GM13976 (cell line): ENCODE results near the gene LRRC31.

Source experiments
- DNase-seq: peaks from one replicate; pipeline ENCODE4 v3.0.0; 2012; ENCODE audit warnings: low spot score
- in situ Hi-C: fragments of 300-500 bp; cut with MboI; formaldehyde crosslinking; loops from one replicate; pipeline ENCODE4 v1.12.0; 2022; ENCODE audit warnings: low sequenced_read_pairs, mixed read lengths, inconsistent platforms; ENCODE audit not compliant: unreplicated experiment
- TF ChIP-seq, protein P1 (sequence below): IDR thresholded peaks from 2 replicates; pipeline ENCODE4 v1.5.1; 2012; ENCODE audit warnings: borderline replicate concordance, mild to moderate bottlenecking; ENCODE audit not compliant: insufficient read depth; ENCODE audit errors: extremely low read depth, missing control alignments, control extremely low read depth

The LRRC31 gene

GRCh38 chr3:169901453-169901852 is 31.7 kb upstream of the LRRC31 start:
- in situ Hi-C loops: no loop called here
- no peak for DNase-seq
- TF ChIP-seq, protein P1, sequence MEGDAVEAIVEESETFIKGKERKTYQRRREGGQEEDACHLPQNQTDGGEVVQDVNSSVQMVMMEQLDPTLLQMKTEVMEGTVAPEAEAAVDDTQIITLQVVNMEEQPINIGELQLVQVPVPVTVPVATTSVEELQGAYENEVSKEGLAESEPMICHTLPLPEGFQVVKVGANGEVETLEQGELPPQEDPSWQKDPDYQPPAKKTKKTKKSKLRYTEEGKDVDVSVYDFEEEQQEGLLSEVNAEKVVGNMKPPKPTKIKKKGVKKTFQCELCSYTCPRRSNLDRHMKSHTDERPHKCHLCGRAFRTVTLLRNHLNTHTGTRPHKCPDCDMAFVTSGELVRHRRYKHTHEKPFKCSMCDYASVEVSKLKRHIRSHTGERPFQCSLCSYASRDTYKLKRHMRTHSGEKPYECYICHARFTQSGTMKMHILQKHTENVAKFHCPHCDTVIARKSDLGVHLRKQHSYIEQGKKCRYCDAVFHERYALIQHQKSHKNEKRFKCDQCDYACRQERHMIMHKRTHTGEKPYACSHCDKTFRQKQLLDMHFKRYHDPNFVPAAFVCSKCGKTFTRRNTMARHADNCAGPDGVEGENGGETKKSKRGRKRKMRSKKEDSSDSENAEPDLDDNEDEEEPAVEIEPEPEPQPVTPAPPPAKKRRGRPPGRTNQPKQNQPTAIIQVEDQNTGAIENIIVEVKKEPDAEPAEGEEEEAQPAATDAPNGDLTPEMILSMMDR: no peak

- in situ Hi-C loops: no loop called here
Measured at GRCh38 chr3:169897284-169897683, 27.5 kb upstream of the LRRC31 start.

GRCh38 chr3:169895072-169895471 is 25.3 kb upstream of the LRRC31 start:
- in situ Hi-C loops: no loop called here
- no peak for DNase-seq
- TF ChIP-seq, protein P1: no peak

More at GRCh38 chr3:169897284-169897683, 27.5 kb upstream of the LRRC31 start:
- no peak for DNase-seq
- TF ChIP-seq, protein P1: no peak

DNA sequence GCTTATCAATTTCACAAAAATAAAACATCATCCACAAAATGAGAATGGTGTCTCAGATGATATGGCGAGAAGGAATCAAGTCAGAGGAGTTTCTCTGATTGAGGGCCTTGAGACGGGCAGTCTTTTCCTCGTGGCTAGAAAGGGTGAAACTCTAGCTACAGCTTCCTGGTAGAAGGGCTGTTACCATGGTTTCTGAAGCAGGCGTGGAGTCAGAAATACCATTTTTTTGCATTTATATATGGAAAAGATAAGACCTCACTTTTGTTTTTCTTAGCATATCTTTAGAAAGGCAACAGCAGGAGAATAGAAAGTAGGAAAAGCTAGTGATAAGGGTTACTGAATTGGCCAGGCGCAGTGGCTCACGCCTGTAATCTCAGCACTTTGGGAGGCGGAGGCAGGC is 24.4 kb upstream of the LRRC31 start:
- in situ Hi-C loops: no loop called here
- DNase-seq: no peak
- TF ChIP-seq, protein P1: no peak

DNA sequence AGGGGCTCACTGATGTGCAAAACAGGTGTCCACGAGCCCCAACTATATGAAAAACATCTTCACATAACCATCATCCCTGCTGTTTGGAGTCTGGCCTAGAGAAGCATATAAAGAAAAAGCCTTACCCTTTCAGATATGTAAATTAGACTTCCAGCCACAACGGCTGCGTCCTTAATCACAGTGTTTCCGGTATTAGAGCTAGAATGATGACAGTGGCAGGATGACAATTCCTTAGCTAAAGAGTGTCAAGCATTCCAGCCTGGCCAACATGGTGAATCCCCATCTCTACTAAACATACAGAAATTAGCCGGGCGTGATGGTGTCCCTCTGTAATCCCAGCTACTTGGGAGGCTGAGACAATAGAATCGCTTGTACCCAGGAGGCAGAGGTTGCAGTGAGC is 22.2 kb upstream of the LRRC31 start:
- in situ Hi-C loops: no loop called here
- no peak for DNase-seq
- TF ChIP-seq, protein P1: no peak

DNA sequence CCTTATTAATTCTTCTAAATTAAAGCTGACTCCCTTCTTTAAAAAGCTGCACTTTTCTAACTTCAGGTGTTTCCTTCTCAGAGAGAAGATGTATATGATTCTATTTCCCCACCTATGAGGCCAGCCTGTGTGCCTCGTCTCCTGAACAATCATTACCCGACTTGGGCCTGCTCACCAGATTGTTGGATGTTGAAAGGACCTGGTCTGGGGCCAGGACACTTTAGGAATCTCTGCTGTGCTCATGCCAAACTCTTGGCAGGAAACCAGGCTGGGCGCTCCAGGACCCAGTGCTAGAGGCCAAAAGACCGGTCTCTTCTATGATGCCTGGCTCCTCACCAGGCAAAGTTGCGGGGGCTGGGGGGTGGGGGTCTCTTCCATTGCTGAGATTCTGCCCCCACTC is 16.9 kb upstream of the LRRC31 start:
- in situ Hi-C loops: no loop called here
- DNase-seq: no peak
- TF ChIP-seq, protein P1: no peak
